ENCODE measurements around the gene ASB8.
A peak's percentile ranks its signal among the peaks of the same experiment; 100 is the strongest.

The ASB8 gene, protein sequence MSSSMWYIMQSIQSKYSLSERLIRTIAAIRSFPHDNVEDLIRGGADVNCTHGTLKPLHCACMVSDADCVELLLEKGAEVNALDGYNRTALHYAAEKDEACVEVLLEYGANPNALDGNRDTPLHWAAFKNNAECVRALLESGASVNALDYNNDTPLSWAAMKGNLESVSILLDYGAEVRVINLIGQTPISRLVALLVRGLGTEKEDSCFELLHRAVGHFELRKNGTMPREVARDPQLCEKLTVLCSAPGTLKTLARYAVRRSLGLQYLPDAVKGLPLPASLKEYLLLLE

DNA sequence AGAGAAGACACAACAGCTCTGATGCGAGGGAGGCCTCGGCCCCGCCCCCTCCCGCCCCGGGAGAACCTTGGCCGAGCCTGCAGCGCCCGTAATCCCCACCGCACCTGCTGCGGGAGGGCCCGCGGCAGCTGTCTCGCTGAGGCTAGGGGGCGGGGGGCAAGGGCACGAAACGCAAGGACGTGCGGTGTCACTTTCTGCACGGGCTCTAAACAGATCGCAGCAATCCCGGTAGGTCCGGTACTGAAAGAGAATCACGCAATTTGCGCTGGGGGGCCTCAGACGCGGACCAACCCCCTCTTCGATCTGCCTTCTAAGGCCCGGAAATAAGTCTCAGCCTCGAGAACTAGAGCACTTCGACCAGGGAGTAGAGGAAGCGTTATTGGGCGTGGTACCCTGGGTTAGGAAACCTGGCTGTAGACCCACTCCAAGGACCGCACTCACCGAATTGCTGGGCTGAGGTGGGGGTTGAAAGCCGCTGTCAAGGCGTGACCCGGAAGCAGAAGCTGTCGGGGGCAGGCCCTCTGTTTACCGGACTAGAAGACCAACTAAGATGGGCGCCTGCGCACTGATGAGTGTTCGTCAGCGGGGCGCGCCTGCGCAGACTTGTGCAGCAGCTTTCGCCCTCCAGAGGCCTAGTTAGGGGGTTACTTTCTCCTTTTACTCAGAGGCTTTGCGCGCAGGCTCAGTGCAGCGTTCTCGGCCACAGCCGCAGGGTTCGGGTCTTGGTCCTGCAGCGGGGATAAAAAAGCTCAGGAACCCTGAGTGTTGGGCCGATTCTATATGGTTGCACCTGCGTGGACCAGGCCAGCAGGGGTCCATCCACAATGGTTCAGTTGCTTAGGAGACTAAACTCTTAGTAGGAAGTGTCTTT, at the start of gene ASB8:
ASB8 (minus strand) TSS at position 498 of the 871 bp plus-strand sequence. CDS start 4,019 bp downstream, outside the sequence.
- H3K4me1 ChIP-seq (ENCODE audit: low read depth, poor library complexity, severe bottlenecking), result peaks cover 49% of the 10 kb centered on the region
- H3K27ac ChIP-seq, result peak within 1 kb of the TSS; percentile 48
- TF ChIP-seq, protein P1, sequence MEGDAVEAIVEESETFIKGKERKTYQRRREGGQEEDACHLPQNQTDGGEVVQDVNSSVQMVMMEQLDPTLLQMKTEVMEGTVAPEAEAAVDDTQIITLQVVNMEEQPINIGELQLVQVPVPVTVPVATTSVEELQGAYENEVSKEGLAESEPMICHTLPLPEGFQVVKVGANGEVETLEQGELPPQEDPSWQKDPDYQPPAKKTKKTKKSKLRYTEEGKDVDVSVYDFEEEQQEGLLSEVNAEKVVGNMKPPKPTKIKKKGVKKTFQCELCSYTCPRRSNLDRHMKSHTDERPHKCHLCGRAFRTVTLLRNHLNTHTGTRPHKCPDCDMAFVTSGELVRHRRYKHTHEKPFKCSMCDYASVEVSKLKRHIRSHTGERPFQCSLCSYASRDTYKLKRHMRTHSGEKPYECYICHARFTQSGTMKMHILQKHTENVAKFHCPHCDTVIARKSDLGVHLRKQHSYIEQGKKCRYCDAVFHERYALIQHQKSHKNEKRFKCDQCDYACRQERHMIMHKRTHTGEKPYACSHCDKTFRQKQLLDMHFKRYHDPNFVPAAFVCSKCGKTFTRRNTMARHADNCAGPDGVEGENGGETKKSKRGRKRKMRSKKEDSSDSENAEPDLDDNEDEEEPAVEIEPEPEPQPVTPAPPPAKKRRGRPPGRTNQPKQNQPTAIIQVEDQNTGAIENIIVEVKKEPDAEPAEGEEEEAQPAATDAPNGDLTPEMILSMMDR (conservative IDR thresholded peaks at IDR 0.05; ENCODE audit: low read depth, low read length), result peak; percentile 42
- H3K9ac ChIP-seq, result peak within 1 kb of the TSS; percentile 55; the same call in 1 of the 2 replicates
- no peaks in the 10 kb centered on the region for H3K27me3 ChIP-seq (ENCODE audit: insufficient read depth, low read depth)
- no peaks in the 10 kb centered on the region for H4K20me1 ChIP-seq (ENCODE audit: insufficient read depth)
- H3K79me2 ChIP-seq (ENCODE audit: insufficient read depth, low read depth), result peaks cover 38% of the 10 kb centered on the region
- 0 out of 2 replicates have a peak, but pooled peaks cover 4% of the 10 kb centered on the region for H3K36me3 ChIP-seq (ENCODE audit: insufficient read depth)
- H2AFZ ChIP-seq (ENCODE audit: low read depth), result peak within 1 kb of the TSS; percentile 82
- H3K4me2 ChIP-seq, result peak within 1 kb of the TSS; percentile 85
- no peak within 1 kb of the TSS for H3K4me3 ChIP-seq (IDR thresholded peaks at IDR 0.05; ENCODE audit: insufficient read depth, low read depth, low read length)

DNA sequence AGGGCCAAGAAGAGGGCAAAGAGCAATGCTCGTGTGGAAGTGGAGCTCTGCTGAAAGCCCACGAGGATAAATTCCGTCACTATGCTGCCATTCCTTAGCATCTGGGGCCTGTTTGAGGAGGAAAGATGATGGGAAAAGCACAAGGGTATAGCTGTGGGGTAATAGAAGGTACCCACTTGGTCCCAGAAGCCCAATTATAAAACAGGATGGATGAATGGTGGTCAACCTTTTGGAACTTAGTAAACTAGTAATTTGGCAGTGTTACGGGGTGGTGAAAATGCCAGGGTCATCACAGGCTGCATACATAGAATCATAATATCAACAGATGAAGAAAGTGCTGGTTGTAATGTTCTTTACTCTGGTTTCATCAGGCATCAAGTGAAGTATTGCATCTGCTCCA, 45.9 kb upstream of the ASB8 start, which contains the start of gene OR10AD1:
OR10AD1 (minus strand) TSS at position 101 of the 400 bp plus-strand sequence; CDS start at position 101, 0 bp downstream.
- H4K20me1 ChIP-seq (ENCODE audit: insufficient read depth), result no peaks in the 10 kb centered on the region
- no peak within 1 kb of the TSS for H2AFZ ChIP-seq (ENCODE audit: low read depth)
- H3K79me2 ChIP-seq (ENCODE audit: insufficient read depth, low read depth), result no peaks in the 10 kb centered on the region
- peaks cover 8% of the 10 kb centered on the region for H3K4me1 ChIP-seq (ENCODE audit: low read depth, poor library complexity, severe bottlenecking)
- H3K4me2 ChIP-seq, result no peak within 1 kb of the TSS
- H3K9ac ChIP-seq, result no peak within 1 kb of the TSS
- H3K4me3 ChIP-seq (IDR thresholded peaks at IDR 0.05; ENCODE audit: insufficient read depth, low read depth, low read length), result no peak within 1 kb of the TSS
- no peak within 1 kb of the TSS for H3K27ac ChIP-seq
- no peaks in the 10 kb centered on the region for H3K36me3 ChIP-seq (ENCODE audit: insufficient read depth)
- no peaks in the 10 kb centered on the region for H3K27me3 ChIP-seq (ENCODE audit: insufficient read depth, low read depth)
- TF ChIP-seq, protein P1 (conservative IDR thresholded peaks at IDR 0.05; ENCODE audit: low read depth, low read length), result no peak

DNA sequence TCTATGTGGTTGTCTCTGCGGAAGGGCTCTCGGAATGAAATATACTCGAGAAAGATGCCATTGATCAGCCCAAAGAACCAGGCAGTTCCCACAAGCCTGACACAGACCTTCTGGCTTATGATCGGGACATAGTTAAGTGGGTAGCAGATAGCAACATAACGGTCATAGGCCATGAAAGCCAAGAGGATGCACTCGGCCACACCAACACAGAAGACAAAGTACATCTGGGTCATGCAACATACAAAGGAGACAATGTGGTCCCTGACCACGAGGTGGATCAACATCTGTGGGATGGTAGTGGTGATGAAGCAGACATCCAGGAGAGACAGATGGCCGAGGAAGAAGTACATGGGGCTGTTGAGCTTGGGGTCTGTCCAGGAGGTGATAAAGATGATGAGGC, 45.5 kb upstream of the ASB8 start:
- Histone ChIP-seq H3K79me2 (ENCODE audit: insufficient read depth, low read depth) (no peaks in the 10 kb centered on the region), H2AFZ (ENCODE audit: low read depth) (no peak overlapping the region), H3K9ac (no peak overlapping the region), H3K4me3 (IDR thresholded peaks at IDR 0.05; ENCODE audit: insufficient read depth, low read depth, low read length) (no peak overlapping the region), H4K20me1 (ENCODE audit: insufficient read depth) (no peaks in the 10 kb centered on the region), H3K4me1 (ENCODE audit: low read depth, poor library complexity, severe bottlenecking) (peaks cover 8% of the 10 kb centered on the region), H3K36me3 (ENCODE audit: insufficient read depth) (no peaks in the 10 kb centered on the region), H3K4me2 (no peak overlapping the region), H3K27me3 (ENCODE audit: insufficient read depth, low read depth) (no peaks in the 10 kb centered on the region), H3K27ac (no peak overlapping the region)
- TF ChIP-seq, protein P1 (conservative IDR thresholded peaks at IDR 0.05; ENCODE audit: low read depth, low read length), result no peak

DNA sequence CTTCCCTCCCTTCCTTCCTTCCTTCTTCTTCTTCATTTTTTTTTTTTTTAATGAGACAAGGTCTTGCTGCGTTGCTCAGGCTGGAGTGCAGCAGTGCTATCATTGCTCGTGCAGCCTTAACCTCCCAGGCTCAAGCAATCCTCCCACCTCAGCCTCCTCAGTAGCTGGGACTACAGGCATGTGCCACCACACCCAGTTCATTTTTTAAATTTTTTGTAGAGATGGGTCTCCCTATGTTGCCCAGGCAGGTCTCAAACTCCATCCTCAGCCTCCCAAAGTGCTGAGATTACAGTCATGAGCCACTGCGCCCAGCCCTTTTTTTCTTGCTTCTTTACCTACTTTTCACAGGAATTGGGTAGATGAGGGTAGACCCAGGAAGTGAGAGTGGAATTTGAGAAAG, 44.2 kb upstream of the ASB8 start:
- H3K4me1 ChIP-seq (ENCODE audit: low read depth, poor library complexity, severe bottlenecking), result peaks cover 8% of the 10 kb centered on the region
- H3K36me3 ChIP-seq (ENCODE audit: insufficient read depth), result no peaks in the 10 kb centered on the region
- H3K4me2 ChIP-seq, result no peak overlapping the region
- no peak overlapping the region for H3K9ac ChIP-seq
- H3K27ac ChIP-seq, result no peak overlapping the region
- H3K4me3 ChIP-seq (IDR thresholded peaks at IDR 0.05; ENCODE audit: insufficient read depth, low read depth, low read length), result no peak overlapping the region
- H4K20me1 ChIP-seq (ENCODE audit: insufficient read depth), result no peaks in the 10 kb centered on the region
- no peaks in the 10 kb centered on the region for H3K79me2 ChIP-seq (ENCODE audit: insufficient read depth, low read depth)
- H3K27me3 ChIP-seq (ENCODE audit: insufficient read depth, low read depth), result no peaks in the 10 kb centered on the region
- TF ChIP-seq, protein P1 (conservative IDR thresholded peaks at IDR 0.05; ENCODE audit: low read depth, low read length), result no peak
- H2AFZ ChIP-seq (ENCODE audit: low read depth), result no peak overlapping the region
